ENCODE data around the gene NRP2.

Gene NRP2

GRCh38 chr2:205733082-205733481, 50.8 kb downstream of the NRP2 start:
- DNase-seq (ENCODE audit: low spot score): no peak

- no peak for DNase-seq (ENCODE audit: low spot score)
Measured at GRCh38 chr2:205733648-205734047, 51.3 kb downstream of the NRP2 start.

GRCh38 chr2:205734436-205735037, 52.2 kb downstream of the NRP2 start:
- DNase-seq (ENCODE audit: low spot score): peak; percentile 28

GRCh38 chr2:205738117-205738968, 56.0 kb downstream of the NRP2 start:
- DNase-seq (ENCODE audit: low spot score): no peak

GRCh38 chr2:205739620-205740019, 57.3 kb downstream of the NRP2 start:
- no peak for DNase-seq (ENCODE audit: low spot score)

- no peak for DNase-seq (ENCODE audit: low spot score)
Measured at GRCh38 chr2:205740381-205740780, 58.1 kb downstream of the NRP2 start.

GRCh38 chr2:205741256-205741978, 59.1 kb downstream of the NRP2 start:
- DNase-seq (ENCODE audit: low spot score): no peak

- no peak for DNase-seq (ENCODE audit: low spot score)
Measured at GRCh38 chr2:205743137-205743536, 60.8 kb downstream of the NRP2 start.

- DNase-seq (ENCODE audit: low spot score): no peak
Measured at GRCh38 chr2:205744074-205744591, 61.8 kb downstream of the NRP2 start.

GRCh38 chr2:205745661-205746419, 63.5 kb downstream of the NRP2 start:
- DNase-seq (ENCODE audit: low spot score): no peak

- DNase-seq (ENCODE audit: low spot score): no peak
Measured at GRCh38 chr2:205746420-205746785, 64.1 kb downstream of the NRP2 start.

GRCh38 chr2:205747829-205748386, 65.6 kb downstream of the NRP2 start:
- DNase-seq (ENCODE audit: low spot score): no peak

GRCh38 chr2:205748639-205749038, 66.3 kb downstream of the NRP2 start:
- no peak for DNase-seq (ENCODE audit: low spot score)

- no peak for DNase-seq (ENCODE audit: low spot score)
Measured at GRCh38 chr2:205749078-205749477, 66.8 kb downstream of the NRP2 start.

- DNase-seq (ENCODE audit: low spot score): no peak
Measured at GRCh38 chr2:205750797-205751196, 68.5 kb downstream of the NRP2 start.

GRCh38 chr2:205751569-205752031, 69.3 kb downstream of the NRP2 start:
- DNase-seq (ENCODE audit: low spot score): no peak

GRCh38 chr2:205752296-205752820, 70.1 kb downstream of the NRP2 start:
- DNase-seq (ENCODE audit: low spot score): no peak

GRCh38 chr2:205752924-205753323, 70.6 kb downstream of the NRP2 start:
- DNase-seq (ENCODE audit: low spot score): no peak

- no peak for DNase-seq (ENCODE audit: low spot score)
Measured at GRCh38 chr2:205754285-205754923, 72.1 kb downstream of the NRP2 start.

- no peak for DNase-seq (ENCODE audit: low spot score)
Measured at GRCh38 chr2:205754924-205755321, 72.6 kb downstream of the NRP2 start.

GRCh38 chr2:205755923-205756322, 73.6 kb downstream of the NRP2 start:
- DNase-seq (ENCODE audit: low spot score): no peak
